ENCODE results near the gene CAMK1D. TPM values are rescaled to one million over a fixed set of nuclear protein-coding genes. Genes with fewer than 3 reads are reported as not detected.

CAMK1D gene
- total and polyA plus RNA-seq, 10 of the 15 experiments (the other 5 are each of a cell fraction or from before 2014, with no cell fraction given): 2.1 to 35.5 (median 14.7) TPM

DNA sequence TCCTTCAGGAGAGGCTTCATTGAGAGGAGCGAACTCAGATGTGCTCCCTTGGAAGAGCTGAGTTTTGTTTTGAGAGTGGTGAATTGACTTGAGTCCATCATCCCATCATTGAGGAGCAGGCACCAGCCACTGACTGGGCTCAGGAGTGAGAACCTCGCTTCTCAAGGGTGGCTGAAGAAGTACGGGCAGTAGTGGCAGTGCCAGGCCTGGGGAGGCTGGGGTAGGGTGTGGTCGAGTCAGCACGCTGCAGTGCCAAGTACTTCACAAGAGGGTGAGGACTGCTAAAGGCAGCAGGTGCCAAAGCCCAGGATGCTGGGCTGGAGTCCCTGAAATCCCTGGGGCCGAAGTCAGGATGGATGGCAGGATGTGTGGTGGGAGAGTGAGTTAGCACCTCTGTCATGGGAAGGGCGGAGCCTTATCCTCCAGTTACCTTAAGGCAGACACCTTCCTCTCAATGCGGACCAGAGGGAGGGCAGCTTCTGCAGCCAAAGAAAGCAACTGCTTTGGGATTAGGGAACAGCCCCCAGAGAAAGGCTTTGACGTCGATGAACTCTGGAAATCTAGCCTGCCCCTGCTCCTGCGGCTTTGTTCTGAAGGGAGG, 210.3 kb downstream of the CAMK1D start:
- no peak overlapping the region for H2AFZ ChIP-seq (ENCODE audit: control insufficient read depth, low read depth, low read length)
- peaks cover 7% of the 10 kb centered on the region; the same call in 1 of the 2 replicates for H3K4me1 ChIP-seq (ENCODE audit: control insufficient read depth, insufficient read depth, low read length)
- ChIA-PET RAD21 (ENCODE audit: unreplicated experiment) (no interaction called here), SMC1A (ENCODE audit: uncharacterized antibody, unreplicated experiment) (no interaction called here), CTCF (interaction anchor here (0.6 kb wide), 1 partner anchor 228 kb away, joined by 4 read pairs; no protein-coding TSS in a partner anchor), POLR2A (interaction anchor here (0.7 kb wide), 2 partner anchors 182 to 208 kb away, joined by 3 to 5 read pairs; no protein-coding TSS in a partner anchor)
- no peaks in the 10 kb centered on the region; the same call in 1 of the 2 replicates for H3K79me2 ChIP-seq (ENCODE audit: control insufficient read depth, insufficient read depth, low read length)
- no peaks in the 10 kb centered on the region for H3K27me3 ChIP-seq (replicated peaks in 1 of 2; ENCODE audit: control insufficient read depth in 2 of 2, insufficient read depth in 2 of 2, low read length in 1 of 2)
- DNase-seq (ENCODE audit: low read depth, low spot score) (no peak), FAIRE-seq (no peak), ATAC-seq (no peak)
- intact Hi-C loops (cut with micrococcal nuclease; ENCODE audit: unreplicated experiment) (no loop called here), in situ Hi-C loops (cut with MboI) (no loop called here)
- no peaks in the 10 kb centered on the region for H4K20me1 ChIP-seq (ENCODE audit: control insufficient read depth, insufficient read depth)
- no peak overlapping the region for H3K4me3 ChIP-seq
- H3K27ac ChIP-seq (ENCODE audit: control insufficient read depth, insufficient read depth): no peak overlapping the region
- WGBS (ENCODE audit: insufficient coverage, insufficient replicate concordance, low lambda C conversion rate, missing lambda C conversion rate): 76% methylated on average over 11 of the region's 11 CpGs
- TF ChIP-seq BMI1 (IDR thresholded peaks at IDR 0.05; ENCODE audit: borderline replicate concordance) (no peak), ZSCAN29 (IDR thresholded peaks at IDR 0.05) (no peak), USF2 (IDR thresholded peaks at IDR 0.05; ENCODE audit: borderline replicate concordance, low read depth, low read length) (no peak), JUNB (IDR thresholded peaks at IDR 0.05) (no peak), NR2C2 (IDR thresholded peaks at IDR 0.05; ENCODE audit: borderline replicate concordance, control insufficient read depth, insufficient read length, low read depth) (no peak), LARP7 (IDR thresholded peaks at IDR 0.05) (no peak), SRF (IDR thresholded peaks at IDR 0.05; ENCODE audit: low read depth in 2 of 2, low read length in 2 of 2) (no peak), BHLHE40 (IDR thresholded peaks at IDR 0.05; ENCODE audit: borderline replicate concordance in 1 of 2, low read depth in 2 of 2, low read length in 1 of 2) (no peak), SIN3A (IDR thresholded peaks at IDR 0.05; ENCODE audit: low read depth, low read length) (no peak), MYB (IDR thresholded peaks at IDR 0.05; ENCODE audit: borderline replicate concordance, low read depth, low read length) (no peak), NFYB (IDR thresholded peaks at IDR 0.05; ENCODE audit: insufficient read depth, low read depth, low read length) (no peak)
- BruUV-seq (replicated peaks): no TSS peak
- H3K9ac ChIP-seq (ENCODE audit: control insufficient read depth, insufficient read depth, low read length): no peak overlapping the region
- H3K36me3 ChIP-seq (ENCODE audit: control insufficient read depth in 2 of 2, insufficient read depth in 2 of 2, low read length in 1 of 2): no peaks in the 10 kb centered on the region; a peak in 1 of 4 replicates
- no peaks in the 10 kb centered on the region for H3K9me3 ChIP-seq (replicated peaks; ENCODE audit: control insufficient read depth, insufficient read depth, low read length)
- H3K4me2 ChIP-seq (ENCODE audit: control insufficient read depth, insufficient read depth): no peak overlapping the region

Data from GM12878 (cell line).